ENCODE data around the gene UBAP1L. TPM values are rescaled to one million over a fixed set of nuclear protein-coding genes. Genes with fewer than 3 reads are reported as not detected.

The UBAP1L gene
- total RNA-seq, 1 donor from 2014 or later, result 4.6 TPM

DNA sequence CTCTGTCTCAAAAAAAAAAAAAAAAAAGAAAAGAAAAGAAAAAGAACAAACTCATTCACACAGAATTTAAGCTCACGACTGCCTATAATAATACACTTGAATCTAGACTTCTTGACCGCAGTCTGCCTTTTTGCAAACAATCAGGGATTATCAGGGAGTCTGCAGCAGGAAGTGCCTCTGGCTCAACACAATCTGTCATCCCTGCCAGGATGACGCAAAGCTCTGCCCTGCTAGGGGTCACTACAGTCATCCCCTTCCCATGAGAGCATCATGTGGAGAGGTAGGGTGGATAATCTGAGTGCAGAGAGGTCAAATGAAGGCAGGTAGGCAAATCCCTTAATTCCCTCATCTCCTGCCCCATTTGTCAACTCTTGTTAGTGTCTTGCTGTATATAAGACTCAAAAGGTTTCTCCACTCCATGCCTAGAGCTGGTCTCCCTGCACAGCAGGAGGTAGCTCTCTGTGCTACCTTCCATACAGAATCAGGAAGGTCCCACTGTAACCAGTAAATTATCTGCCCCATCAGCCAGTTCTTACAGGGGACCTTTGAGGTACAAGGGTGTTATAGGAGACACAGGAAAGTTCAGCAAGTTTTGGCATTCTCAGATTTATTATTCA is 4.2 kb downstream of the UBAP1L start:
- TF ChIP-seq CTCF (IDR thresholded peaks at IDR 0.05; ENCODE audit: partially characterized antibody, unreplicated experiment), result no peak
- Mint-ChIP-seq H3K4me1 (ENCODE audit: low read depth, unreplicated experiment) (no peaks in the 10 kb centered on the region), H3K27ac (ENCODE audit: unreplicated experiment) (no peak overlapping the region), H3K36me3 (ENCODE audit: unreplicated experiment) (no peaks in the 10 kb centered on the region), H3K9me3 (ENCODE audit: unreplicated experiment) (no peaks in the 10 kb centered on the region), H3K4me3 (ENCODE audit: unreplicated experiment) (no peak overlapping the region), H3K27me3 (ENCODE audit: unreplicated experiment) (no peaks in the 10 kb centered on the region)
- no peak for DNase-seq

GRCh38 chr15:65106011-65106590 is 8.9 kb downstream of the UBAP1L start:
- no peaks in the 10 kb centered on the region for H3K36me3 Mint-ChIP-seq (ENCODE audit: unreplicated experiment)
- DNase-seq, result no peak
- no peak overlapping the region for H3K4me3 Mint-ChIP-seq (ENCODE audit: unreplicated experiment)
- H3K9me3 Mint-ChIP-seq (ENCODE audit: unreplicated experiment), result no peaks in the 10 kb centered on the region
- no peak overlapping the region for H3K27ac Mint-ChIP-seq (ENCODE audit: unreplicated experiment)
- peaks cover 4% of the 10 kb centered on the region for H3K27me3 Mint-ChIP-seq (ENCODE audit: unreplicated experiment)
- peaks cover 3% of the 10 kb centered on the region for H3K4me1 Mint-ChIP-seq (ENCODE audit: low read depth, unreplicated experiment)
- no peak for TF ChIP-seq CTCF (IDR thresholded peaks at IDR 0.05; ENCODE audit: partially characterized antibody, unreplicated experiment)

- Mint-ChIP-seq H3K4me3 (ENCODE audit: unreplicated experiment) (no peak overlapping the region), H3K27me3 (ENCODE audit: unreplicated experiment) (peaks cover 4% of the 10 kb centered on the region), H3K36me3 (ENCODE audit: unreplicated experiment) (no peaks in the 10 kb centered on the region), H3K9me3 (ENCODE audit: unreplicated experiment) (no peaks in the 10 kb centered on the region), H3K27ac (ENCODE audit: unreplicated experiment) (no peak overlapping the region), H3K4me1 (ENCODE audit: low read depth, unreplicated experiment) (peaks cover 3% of the 10 kb centered on the region)
- TF ChIP-seq CTCF (IDR thresholded peaks at IDR 0.05; ENCODE audit: partially characterized antibody, unreplicated experiment), result no peak
- DNase-seq, result no peak
Observed at GRCh38 chr15:65105038-65105437, 10.0 kb downstream of the UBAP1L start.

DNA sequence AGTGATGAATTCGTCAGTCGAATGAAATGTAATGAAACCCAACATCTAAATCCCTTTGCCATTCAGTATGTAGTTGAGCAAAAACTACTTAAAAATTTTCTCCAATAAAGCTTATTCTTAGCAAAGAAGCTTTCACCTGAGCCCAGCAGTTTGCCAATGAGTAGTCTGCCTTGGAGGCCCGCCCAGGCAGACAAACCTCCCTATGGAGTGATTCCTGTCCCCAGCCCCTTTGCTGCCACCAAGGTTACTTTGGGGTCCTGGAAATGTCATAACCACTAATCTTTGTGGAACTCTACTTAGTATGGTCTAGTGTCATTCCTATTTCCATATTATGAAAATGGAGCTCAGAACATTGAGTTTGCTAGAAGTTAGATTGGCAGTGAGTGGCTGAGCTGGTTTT is 12.1 kb downstream of the UBAP1L start:
- no peak overlapping the region for H3K4me3 Mint-ChIP-seq (ENCODE audit: unreplicated experiment)
- H3K36me3 Mint-ChIP-seq (ENCODE audit: unreplicated experiment), result peaks cover 7% of the 10 kb centered on the region
- H3K4me1 Mint-ChIP-seq (ENCODE audit: low read depth, unreplicated experiment), result peaks cover 3% of the 10 kb centered on the region
- H3K27ac Mint-ChIP-seq (ENCODE audit: unreplicated experiment), result no peak overlapping the region
- no peaks in the 10 kb centered on the region for H3K9me3 Mint-ChIP-seq (ENCODE audit: unreplicated experiment)
- H3K27me3 Mint-ChIP-seq (ENCODE audit: unreplicated experiment), result peaks cover 4% of the 10 kb centered on the region
- DNase-seq, result no peak
- no peak for TF ChIP-seq CTCF (IDR thresholded peaks at IDR 0.05; ENCODE audit: partially characterized antibody, unreplicated experiment)

DNA sequence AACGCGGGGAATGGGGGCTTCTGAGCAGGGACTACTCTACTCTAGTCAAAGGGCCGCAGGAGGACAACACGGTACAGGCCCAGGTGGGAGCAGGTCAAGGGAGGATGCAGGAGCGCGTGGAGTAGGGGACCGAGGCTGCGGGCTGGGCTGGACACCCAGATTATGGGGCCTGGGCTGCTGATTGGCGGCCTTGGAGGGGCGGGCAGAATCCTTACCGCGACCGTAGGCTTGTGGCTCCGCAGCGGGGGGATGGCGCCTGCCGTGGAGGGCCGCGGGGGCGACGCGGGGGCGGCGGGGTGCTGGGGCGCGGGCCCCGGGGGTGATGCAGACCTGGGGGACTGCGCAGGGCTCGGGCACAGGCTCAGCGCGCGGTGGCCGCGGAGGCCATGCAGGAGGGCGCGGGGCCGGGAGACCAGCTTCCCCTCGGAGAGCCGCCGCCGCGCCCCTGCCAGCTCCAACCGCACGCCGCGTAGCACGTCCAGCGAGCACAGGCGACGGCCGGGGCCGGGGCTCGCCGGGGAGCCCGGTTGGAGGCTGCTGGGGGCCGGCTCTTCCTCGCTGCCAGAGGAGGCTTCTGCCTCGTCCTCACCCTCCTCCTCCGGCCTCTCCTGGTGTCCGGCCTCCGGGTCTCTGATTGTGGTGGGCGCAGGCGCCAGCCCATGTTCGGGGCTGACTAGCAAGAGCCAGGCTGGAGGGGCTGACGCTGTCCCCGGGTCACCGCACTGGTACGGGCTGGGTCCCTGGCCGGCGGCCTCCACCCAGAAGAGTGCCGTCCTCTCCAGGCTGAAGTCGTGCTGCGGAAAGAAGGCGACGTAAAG is 12.9 kb downstream of the UBAP1L start:
- peak; percentile 62 for DNase-seq
- Mint-ChIP-seq H3K9me3 (ENCODE audit: unreplicated experiment) (peaks cover 1% of the 10 kb centered on the region), H3K4me3 (ENCODE audit: unreplicated experiment) (peak overlapping the region; percentile 88), H3K27me3 (ENCODE audit: unreplicated experiment) (peaks cover 4% of the 10 kb centered on the region), H3K27ac (ENCODE audit: unreplicated experiment) (peak overlapping the region; percentile 33), H3K36me3 (ENCODE audit: unreplicated experiment) (peaks cover 7% of the 10 kb centered on the region), H3K4me1 (ENCODE audit: low read depth, unreplicated experiment) (peaks cover 3% of the 10 kb centered on the region)
- peak; percentile 57 for TF ChIP-seq CTCF (IDR thresholded peaks at IDR 0.05; ENCODE audit: partially characterized antibody, unreplicated experiment)
